Cardiac muscle cell (in vitro differentiated cells and primary cell): Measurements from ENCODE around the gene HTR4. TPM values are rescaled to one million over a fixed set of nuclear protein-coding genes. Genes with fewer than 3 reads are reported as not detected.

ENCODE experiments used
- DNase-seq, 2 donors: peaks; one replicate each; pipeline versions ENCODE4 v3.0.0 to v3.0.0-alpha.2; 2010 to 2017; ENCODE audit warnings: low read depth in 1 of 2, low spot score in 1 of 2
- H3K27ac ChIP-seq: fragments of 200-600 bp; sonication (generic); 2 replicates; pipeline ENCODE4 v1.5.1; 2016
- H3K27me3 ChIP-seq: fragments of 200-600 bp; sonication (generic); 2 replicates; pipeline ENCODE4 v1.6.0; 2016; ENCODE audit warnings: control low read depth
- H3K36me3 ChIP-seq: fragments of 200-600 bp; sonication (generic); 2 replicates; pipeline ENCODE4 v1.5.1; 2016; ENCODE audit warnings: control low read depth
- H3K4me1 ChIP-seq: fragments of 200-600 bp; sonication (generic); 2 replicates; pipeline ENCODE4 v1.8.1; 2017; ENCODE audit warnings: low read depth, mild to moderate bottlenecking, mixed run types
- H3K4me3 ChIP-seq: fragments of 200-600 bp; sonication (generic); 2 replicates; pipeline ENCODE4 v1.5.1; 2016; ENCODE audit warnings: mild to moderate bottlenecking
- H3K9me3 ChIP-seq: fragments of 200-600 bp; sonication (generic); 2 replicates; pipeline ENCODE4 v1.5.1; 2017; ENCODE audit warnings: low read depth, mild to moderate bottlenecking, control low read depth
- CTCF ChIP-seq: IDR thresholded peaks from 2 replicates; pipeline ENCODE4 v1.5.1; 2012; ENCODE audit warnings: low read depth, mild to moderate bottlenecking, low read length
- polyA plus RNA-seq: library from polyadenylated mRNA; unstranded; fragments of >200 nt; fragmentation: Nextera tagmentation; extraction: Ambion mirVana; gene quantifications from 2 replicates; pipeline ENCODE4 v1.2.1, GENCODE V29; 2016
- total RNA-seq: library from RNA; depleted of rRNA; stranded (reverse); fragments of >200 nt; gene quantifications from 2 replicates; pipeline ENCODE4 v1.2.3, GENCODE V29; 2016

Gene HTR4
- total and polyA plus RNA-seq, 2 experiments from 2014 or later: 0.82 to 2.3 TPM

DNA sequence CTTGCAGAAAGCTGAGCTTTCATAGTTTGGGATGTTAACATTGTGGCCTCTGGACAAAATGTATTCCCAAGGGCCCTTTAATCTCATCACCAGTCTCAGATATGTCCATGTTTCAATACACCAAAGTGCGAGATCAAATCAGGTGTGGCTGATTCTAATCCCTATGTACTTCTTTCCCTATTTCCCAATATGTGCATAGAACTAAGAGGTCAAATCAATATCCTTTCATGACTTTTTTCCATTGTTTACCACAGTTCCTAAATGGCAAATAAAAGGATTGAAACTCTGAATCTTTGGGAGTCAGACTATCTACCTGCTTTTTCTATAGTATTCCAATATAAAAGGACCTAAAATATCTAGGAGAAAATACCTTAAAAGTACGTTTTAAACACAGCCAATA is 165.6 kb downstream of the HTR4 start:
- no peaks in the 10 kb centered on the region for H3K27me3 ChIP-seq
- H3K4me1 ChIP-seq: no peaks in the 10 kb centered on the region

DNA sequence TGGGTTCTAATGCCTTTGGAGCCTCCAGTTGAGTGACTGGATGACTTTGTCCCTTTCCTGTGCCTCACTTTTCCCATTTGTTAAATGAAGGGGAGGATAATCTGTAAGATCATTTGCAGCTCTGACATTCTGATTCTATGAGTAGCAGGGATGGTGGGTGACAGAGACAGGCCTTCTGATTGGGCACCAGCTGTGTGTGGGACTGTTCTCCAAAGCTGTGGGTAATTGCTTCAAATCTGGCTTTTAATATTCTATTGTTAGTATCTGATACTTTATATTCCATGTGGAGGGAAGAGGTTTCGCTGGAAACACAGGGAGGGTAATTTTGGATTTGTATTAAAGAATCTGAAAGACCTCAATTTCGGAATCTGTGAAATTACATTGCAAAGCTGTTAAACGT is 167.9 kb downstream of the HTR4 start:
- no peak overlapping the region for H3K27ac ChIP-seq

More for the DNA sequence above, 165.6 kb downstream of the HTR4 start:
- Histone ChIP-seq H3K27ac (no peak overlapping the region), H3K36me3 (no peaks in the 10 kb centered on the region), H3K4me3 (no peak overlapping the region), H3K9me3 (no peaks in the 10 kb centered on the region)
- no peak for DNase-seq
- TF ChIP-seq CTCF: no peak

GRCh38 chr5:148484651-148485050 is 169.7 kb downstream of the HTR4 start:
- Histone ChIP-seq H3K27me3 (no peaks in the 10 kb centered on the region), H3K9me3 (no peaks in the 10 kb centered on the region)

More for the DNA sequence above, 167.9 kb downstream of the HTR4 start:
- Histone ChIP-seq H3K36me3 (no peaks in the 10 kb centered on the region), H3K9me3 (no peaks in the 10 kb centered on the region), H3K27me3 (no peaks in the 10 kb centered on the region), H3K4me3 (no peak overlapping the region), H3K4me1 (no peaks in the 10 kb centered on the region)
- TF ChIP-seq CTCF: no peak
- no peak for DNase-seq

GRCh38 chr5:148483750-148484149 is 170.6 kb downstream of the HTR4 start:
- Histone ChIP-seq H3K4me1 (no peaks in the 10 kb centered on the region), H3K9me3 (no peaks in the 10 kb centered on the region), H3K36me3 (no peaks in the 10 kb centered on the region), H3K27me3 (no peaks in the 10 kb centered on the region), H3K4me3 (no peak overlapping the region), H3K27ac (no peak overlapping the region)
- DNase-seq: no peak
- no peak for TF ChIP-seq CTCF

More at GRCh38 chr5:148484651-148485050, 169.7 kb downstream of the HTR4 start:
- Histone ChIP-seq H3K27ac (no peak overlapping the region), H3K36me3 (no peaks in the 10 kb centered on the region), H3K4me1 (no peaks in the 10 kb centered on the region), H3K4me3 (no peak overlapping the region)
- no peak for DNase-seq
- TF ChIP-seq CTCF: no peak

- Histone ChIP-seq H3K4me3 (no peak overlapping the region), H3K4me1 (no peaks in the 10 kb centered on the region), H3K27me3 (no peaks in the 10 kb centered on the region), H3K27ac (no peak overlapping the region), H3K36me3 (no peaks in the 10 kb centered on the region), H3K9me3 (no peaks in the 10 kb centered on the region)
- peak; percentile 81 for TF ChIP-seq CTCF
- peak; percentile 53 to 74 for DNase-seq
Observed at GRCh38 chr5:148482697-148483462, 171.4 kb downstream of the HTR4 start.
